OCI-LY7 (cell line): ENCODE measurements around the gene AOX1. TPM values are rescaled to one million over a fixed set of nuclear protein-coding genes. Genes with fewer than 3 reads are reported as not detected.

Experiments used
- BruUV-seq: library from RNA; stranded (reverse); fragments of 400-500 nt; replicated peaks from 2 replicates; lab custom pipeline; 2021; lab: Mats Ljungman, UMichigan
- CTCF ChIA-PET: fragments of 300-600 bp; sonication (Branson Sonifier 250); formaldehyde crosslinking; loops from one replicate; lab custom pipeline; 2022; ENCODE audit warnings: antibody characterized with exemption; ENCODE audit not compliant: unreplicated experiment; lab: Charles Lee
- POLR2A ChIA-PET: fragments of 300-600 bp; sonication (Branson Sonifier 250); formaldehyde crosslinking; loops from one replicate; lab custom pipeline; 2022; ENCODE audit warnings: antibody characterized with exemption; lab: Charles Lee
- DNase-seq: peaks from one replicate; pipeline ENCODE4 v3.0.0-alpha.2; 2015; ENCODE audit warnings: low spot score
- H2AFZ ChIP-seq: fragments of 200-600 bp; sonication (generic), shearing (Covaris generic); 2 replicates; pipeline ENCODE4 v1.6.1; 2014; ENCODE audit warnings: mild to moderate bottlenecking, antibody characterized with exemption, low read length, moderate library complexity
- H3K27ac ChIP-seq: fragments of 200-600 bp; sonication (generic); 2 replicates; pipeline ENCODE4 v1.5.1; 2014; ENCODE audit warnings: mixed run types, low read depth, mild to moderate bottlenecking, moderate library complexity, low read length, inconsistent platforms; ENCODE audit not compliant: poor library complexity, severe bottlenecking
- H3K36me3 ChIP-seq: fragments of 200-600 bp; sonication (generic); 2 replicates; pipeline ENCODE4 v1.6.1; 2014; ENCODE audit warnings: mild to moderate bottlenecking, antibody characterized with exemption, low read length, moderate library complexity, mixed read lengths; ENCODE audit not compliant: insufficient read depth
- H3K4me1 ChIP-seq: fragments of 200-600 bp; sonication (generic); 2 replicates; pipeline ENCODE4 v1.5.1; 2014; ENCODE audit warnings: mild to moderate bottlenecking, low read length; ENCODE audit not compliant: insufficient read depth, poor library complexity, severe bottlenecking
- H3K4me2 ChIP-seq: fragments of 200-600 bp; sonication (generic); 2 replicates; pipeline ENCODE4 v1.6.1; 2014; ENCODE audit warnings: mild to moderate bottlenecking, low read length
- H3K4me3 ChIP-seq: fragments of 200-600 bp; sonication (generic); 2 replicates; pipeline ENCODE4 v1.5.1; 2014; ENCODE audit warnings: mild to moderate bottlenecking, low read depth, low read length; ENCODE audit not compliant: poor library complexity, severe bottlenecking
- H3K79me2 ChIP-seq: fragments of 200-600 bp; sonication (generic); 2 replicates; pipeline ENCODE4 v1.6.1; 2016; ENCODE audit warnings: low read depth, mild to moderate bottlenecking, low read length, moderate library complexity, mixed read lengths; ENCODE audit not compliant: insufficient read depth
- H3K9me2 ChIP-seq: fragments of 200-600 bp; sonication (generic); 2 replicates; pipeline ENCODE4 v1.6.1; 2016; ENCODE audit warnings: mild to moderate bottlenecking, low read length, mixed read lengths; ENCODE audit not compliant: insufficient read depth
- H3K9me3 ChIP-seq: fragments of 200-600 bp; sonication (generic); 2 replicates; pipeline ENCODE4 v1.6.1; 2014; ENCODE audit warnings: mild to moderate bottlenecking, mixed run types, low read length, mixed read lengths
- H4K20me1 ChIP-seq: fragments of 200-600 bp; sonication (generic); 2 replicates; pipeline ENCODE4 v1.6.1; 2014; ENCODE audit warnings: mild to moderate bottlenecking, antibody characterized with exemption, low read length, moderate library complexity, mixed read lengths; ENCODE audit not compliant: insufficient read depth
- EZH2phosphoT487 ChIP-seq: fragments of 200-600 bp; sonication (generic); IDR thresholded peaks from 2 replicates; pipeline ENCODE4 v1.6.1; 2018; ENCODE audit warnings: low read depth, borderline replicate concordance, mild to moderate bottlenecking, mixed run types, antibody characterized with exemption, low read length, moderate library complexity, mixed read lengths
- intact Hi-C: fragments of 100-400 bp; cut with micrococcal nuclease; formaldehyde crosslinking; loops from one replicate; pipeline ENCODE4 v1.10.0; 2022; ENCODE audit not compliant: unreplicated experiment
- total RNA-seq, 2 experiments: library from RNA; depleted of rRNA in 1 of 2; stranded (reverse); fragments of >200 nt in 1 of 2; shearing (Covaris generic) in 1 of 2; gene quantifications; 2 replicates each; pipeline ENCODE4 v1.2.3, GENCODE V29; 2014 to 2022
- TF ChIP-seq, protein P1 (sequence below): fragments of 200-600 bp; sonication (generic); conservative IDR thresholded peaks from 2 replicates; pipeline ENCODE4 v1.5.1; 2014; ENCODE audit warnings: mild to moderate bottlenecking, antibody characterized with exemption, low read length, moderate library complexity, mixed read lengths

AOX1 gene
- total RNA-seq, 2 experiments from 2014 or later, result 0.06 TPM; not detected in 1

DNA sequence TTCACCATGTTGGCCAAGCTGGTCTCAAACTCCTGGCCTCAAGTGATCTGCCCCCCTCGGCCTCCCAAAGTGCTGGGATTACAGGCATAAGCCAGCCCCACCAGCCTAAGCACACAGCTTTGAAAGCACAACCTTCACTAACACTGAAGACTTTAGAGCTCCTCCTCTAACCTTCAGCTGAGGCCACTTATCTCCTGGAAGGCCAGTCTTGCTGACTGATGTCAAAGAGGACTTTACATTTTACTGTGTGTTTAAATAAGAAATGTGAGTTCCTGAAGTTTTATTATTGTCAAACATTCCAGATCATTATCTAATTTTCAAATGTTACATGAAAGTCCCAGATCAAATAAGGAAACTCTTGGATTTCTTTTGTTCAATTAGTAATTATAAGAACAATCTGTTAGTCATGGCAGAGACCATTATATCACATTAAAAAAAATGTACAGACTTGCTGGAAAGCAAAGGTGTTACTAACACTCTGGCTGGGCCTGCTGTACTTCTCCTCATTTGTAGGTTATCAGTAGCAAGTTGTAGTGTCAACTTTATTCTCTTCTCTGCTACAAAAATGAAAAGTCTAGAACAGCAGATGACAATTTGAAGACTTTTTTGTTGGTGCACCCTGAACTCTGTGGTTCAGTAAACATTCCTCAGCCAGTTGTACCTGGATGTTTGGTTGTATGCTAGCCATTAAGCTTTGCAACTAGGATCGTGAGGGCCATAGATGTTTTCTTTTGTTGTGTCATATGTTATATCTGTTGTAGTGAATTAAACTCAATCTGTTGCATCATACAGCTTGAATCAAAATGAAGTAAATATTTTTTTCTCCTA lies 80.0 kb downstream of the AOX1 start:
- DNase-seq, result no peak
- no peaks in the 10 kb centered on the region for H3K9me2 ChIP-seq
- peaks cover 5% of the 10 kb centered on the region for H3K4me1 ChIP-seq
- no peaks in the 10 kb centered on the region for H3K9me3 ChIP-seq
- H3K79me2 ChIP-seq, result no peaks in the 10 kb centered on the region
- POLR2A ChIA-PET, result interaction anchor here (0.7 to 1.2 kb wide), 3 partner anchors 18 to 725 kb away, joined by 3 read pairs; no protein-coding TSS in a partner anchor
- H2AFZ ChIP-seq, result no peak overlapping the region
- intact Hi-C loops, result no loop called here
- H3K36me3 ChIP-seq, result no peaks in the 10 kb centered on the region
- BruUV-seq, result no TSS peak
- no peak overlapping the region for H3K4me2 ChIP-seq
- CTCF ChIA-PET, result no interaction called here
- no peaks in the 10 kb centered on the region for H4K20me1 ChIP-seq
- H3K27ac ChIP-seq, result no peak overlapping the region
- H3K4me3 ChIP-seq, result no peak overlapping the region
- TF ChIP-seq, protein P1, sequence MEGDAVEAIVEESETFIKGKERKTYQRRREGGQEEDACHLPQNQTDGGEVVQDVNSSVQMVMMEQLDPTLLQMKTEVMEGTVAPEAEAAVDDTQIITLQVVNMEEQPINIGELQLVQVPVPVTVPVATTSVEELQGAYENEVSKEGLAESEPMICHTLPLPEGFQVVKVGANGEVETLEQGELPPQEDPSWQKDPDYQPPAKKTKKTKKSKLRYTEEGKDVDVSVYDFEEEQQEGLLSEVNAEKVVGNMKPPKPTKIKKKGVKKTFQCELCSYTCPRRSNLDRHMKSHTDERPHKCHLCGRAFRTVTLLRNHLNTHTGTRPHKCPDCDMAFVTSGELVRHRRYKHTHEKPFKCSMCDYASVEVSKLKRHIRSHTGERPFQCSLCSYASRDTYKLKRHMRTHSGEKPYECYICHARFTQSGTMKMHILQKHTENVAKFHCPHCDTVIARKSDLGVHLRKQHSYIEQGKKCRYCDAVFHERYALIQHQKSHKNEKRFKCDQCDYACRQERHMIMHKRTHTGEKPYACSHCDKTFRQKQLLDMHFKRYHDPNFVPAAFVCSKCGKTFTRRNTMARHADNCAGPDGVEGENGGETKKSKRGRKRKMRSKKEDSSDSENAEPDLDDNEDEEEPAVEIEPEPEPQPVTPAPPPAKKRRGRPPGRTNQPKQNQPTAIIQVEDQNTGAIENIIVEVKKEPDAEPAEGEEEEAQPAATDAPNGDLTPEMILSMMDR, result no peak
- TF ChIP-seq EZH2phosphoT487, result no peak

DNA sequence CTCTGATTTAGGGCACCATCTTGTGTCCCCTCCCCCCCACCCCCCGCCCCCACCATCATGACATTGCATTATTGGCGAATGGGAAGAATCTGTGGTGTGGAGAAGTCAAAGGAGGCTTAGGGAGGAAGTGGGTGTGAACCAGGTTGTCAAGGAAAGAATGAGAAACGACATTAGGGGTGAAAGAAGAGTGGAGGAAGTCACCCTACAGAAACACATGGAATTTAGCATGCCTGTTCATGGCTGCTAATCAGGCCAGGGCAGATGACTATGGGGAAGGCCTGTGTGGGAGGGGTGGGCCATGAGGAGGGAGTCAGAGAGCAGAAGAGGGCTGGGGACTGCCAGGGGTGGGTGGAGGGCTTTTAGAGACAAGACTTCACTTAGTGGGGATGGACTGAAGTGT lies 81.6 kb downstream of the AOX1 start:
- ChIA-PET POLR2A (no interaction called here), CTCF (no interaction called here)
- no peak overlapping the region for H3K4me3 ChIP-seq

More for the DNA sequence above, 81.6 kb downstream of the AOX1 start:
- DNase-seq, result no peak
- no peaks in the 10 kb centered on the region for H3K36me3 ChIP-seq
- no peaks in the 10 kb centered on the region for H3K79me2 ChIP-seq
- H4K20me1 ChIP-seq, result no peaks in the 10 kb centered on the region
- no peak overlapping the region for H3K4me2 ChIP-seq
- intact Hi-C loops, result no loop called here
- no peaks in the 10 kb centered on the region for H3K9me2 ChIP-seq
- no peak overlapping the region for H3K27ac ChIP-seq
- BruUV-seq, result no TSS peak
- H2AFZ ChIP-seq, result no peak overlapping the region
- no peak for TF ChIP-seq EZH2phosphoT487
- TF ChIP-seq, protein P1, result no peak
- H3K9me3 ChIP-seq, result no peaks in the 10 kb centered on the region
- H3K4me1 ChIP-seq, result peaks cover 5% of the 10 kb centered on the region
